Ascending aorta (tissue), 2 donors: ENCODE results near the gene LRRC57. TPM values are rescaled to one million over a fixed set of nuclear protein-coding genes. Genes with fewer than 3 reads are reported as not detected.

ENCODE experiments used
- DNase-seq, 2 donors: peaks; one replicate each; pipeline ENCODE4 v3.0.0-alpha.2; 2019; ENCODE audit warnings: low spot score in 2 of 2
- H3K27ac ChIP-seq, 2 donors: fragments of 200-600 bp; sonication (generic); one replicate each; pipeline ENCODE4 v1.5.1; 2016 to 2017; ENCODE audit warnings: mild to moderate bottlenecking in 1 of 2
- H3K27me3 ChIP-seq: fragments of 200-600 bp; sonication (generic); one replicate; pipeline ENCODE4 v1.5.1; 2017
- H3K36me3 ChIP-seq, 2 donors: fragments of 200-600 bp; sonication (generic); one replicate each; pipeline ENCODE4 v1.5.1; 2016
- H3K4me1 ChIP-seq, 2 donors: fragments of 200-600 bp; sonication (generic); one replicate each; pipeline ENCODE4 v1.5.1; 2016 to 2017; ENCODE audit warnings: mild to moderate bottlenecking in 1 of 2
- H3K4me3 ChIP-seq, 2 donors: fragments of 200-600 bp; sonication (generic); one replicate each; pipeline ENCODE4 v1.5.1; 2016 to 2017; ENCODE audit warnings: mild to moderate bottlenecking in 1 of 2
- H3K9me3 ChIP-seq, 2 donors: fragments of 200-600 bp; sonication (generic); one replicate each; pipeline ENCODE4 v1.5.1; 2016
- CTCF ChIP-seq, 3 experiments: fragments of 200-600 bp in 2 of 3; fragments of 450-650 bp in 1 of 3; sonication (generic) in 2 of 3; IDR thresholded peaks; one replicate each; pipeline ENCODE4 v1.5.1; 2016 to 2019; ENCODE audit warnings: antibody characterized with exemption in 3 of 3, mild to moderate bottlenecking in 1 of 3, moderate library complexity in 1 of 3
- intact Hi-C: fragments of 100-400 bp; cut with DNase I; formaldehyde crosslinking; loops from one replicate; pipeline ENCODE4 v1.15.1; 2023
- total RNA-seq: library from RNA; depleted of rRNA; stranded (reverse); fragments of >200 nt; gene quantifications from one replicate; pipeline ENCODE4 v1.1.0, GENCODE V29; 2016

LRRC57 gene
- total RNA-seq, 1 donor from 2014 or later: 1.6 TPM

DNA sequence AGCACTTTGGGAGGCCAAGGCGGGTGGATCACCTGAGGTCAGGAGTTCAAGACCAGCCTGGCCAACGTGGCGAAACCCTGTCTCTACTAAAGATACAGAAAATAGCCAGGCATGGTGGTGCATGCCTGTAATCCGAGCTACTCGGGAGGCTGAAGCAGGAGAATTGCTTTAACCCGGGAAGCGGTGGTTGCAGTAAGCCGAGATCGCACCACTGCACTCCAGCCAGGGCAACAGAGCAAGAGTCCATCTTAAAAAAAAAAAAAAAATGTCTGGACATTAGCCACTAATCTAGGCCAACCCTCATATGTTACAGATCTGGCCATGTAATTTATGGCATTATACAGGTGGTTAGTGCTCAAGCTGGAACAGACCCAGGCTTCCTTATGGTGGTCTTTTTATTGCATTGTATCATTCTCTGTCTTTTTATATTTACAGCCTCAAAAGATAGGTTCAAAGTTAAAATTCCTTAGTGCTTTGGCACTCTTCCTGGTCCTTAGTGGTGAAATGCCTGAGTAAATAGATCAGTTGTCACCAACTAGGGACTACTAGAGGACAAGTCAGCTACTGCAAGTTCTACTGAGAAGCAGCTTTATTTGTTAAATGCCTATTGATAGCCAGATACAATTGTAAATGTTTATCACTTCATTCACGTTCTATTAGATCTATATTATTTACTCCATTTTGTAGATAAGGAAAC, 42.8 kb upstream of the LRRC57 start:
- Histone ChIP-seq H3K27ac (peak overlapping the region in 1 of 2 donors; percentile 74), H3K27me3 (no peaks in the 10 kb centered on the region), H3K36me3 (peaks cover 0 to 6% of the 10 kb centered on the region in 2 donors), H3K4me3 (no peak overlapping the region), H3K9me3 (no peaks in the 10 kb centered on the region), H3K4me1 (peaks cover 0 to 11% of the 10 kb centered on the region in 2 donors)
- DNase-seq: peak in 1 of 2 donors; percentile 18
- intact Hi-C loops: no loop called here
- peak in 2 of 3 experiments; percentile 36 to 42 for TF ChIP-seq CTCF (IDR thresholded peaks at IDR 0.05)

GRCh38 chr15:42590619-42591237, 42.1 kb upstream of the LRRC57 start:
- intact Hi-C loops: no loop called here
- no peak overlapping the region for H3K27ac ChIP-seq
- DNase-seq: peak in 1 of 2 donors; percentile 13
- no peaks in the 10 kb centered on the region for H3K9me3 ChIP-seq
- TF ChIP-seq CTCF (IDR thresholded peaks at IDR 0.05): no peak
- H3K4me3 ChIP-seq: no peak overlapping the region
- H3K27me3 ChIP-seq: no peaks in the 10 kb centered on the region
- H3K36me3 ChIP-seq: peaks cover 2 to 12% of the 10 kb centered on the region in 2 donors
- peaks cover 0 to 5% of the 10 kb centered on the region in 2 donors for H3K4me1 ChIP-seq

GRCh38 chr15:42584031-42584765, 35.6 kb upstream of the LRRC57 start:
- Histone ChIP-seq H3K36me3 (peaks cover 2 to 12% of the 10 kb centered on the region in 2 donors), H3K27ac (peak overlapping the region; percentile 77 to 82), H3K9me3 (no peaks in the 10 kb centered on the region), H3K4me3 (peak overlapping the region in 1 of 2 donors; percentile 46), H3K27me3 (no peaks in the 10 kb centered on the region), H3K4me1 (peaks cover 5 to 38% of the 10 kb centered on the region in 2 donors)
- peak in 1 of 2 donors; percentile 50 for DNase-seq
- no peak for TF ChIP-seq CTCF (IDR thresholded peaks at IDR 0.05)
- intact Hi-C loops: no loop called here

DNA sequence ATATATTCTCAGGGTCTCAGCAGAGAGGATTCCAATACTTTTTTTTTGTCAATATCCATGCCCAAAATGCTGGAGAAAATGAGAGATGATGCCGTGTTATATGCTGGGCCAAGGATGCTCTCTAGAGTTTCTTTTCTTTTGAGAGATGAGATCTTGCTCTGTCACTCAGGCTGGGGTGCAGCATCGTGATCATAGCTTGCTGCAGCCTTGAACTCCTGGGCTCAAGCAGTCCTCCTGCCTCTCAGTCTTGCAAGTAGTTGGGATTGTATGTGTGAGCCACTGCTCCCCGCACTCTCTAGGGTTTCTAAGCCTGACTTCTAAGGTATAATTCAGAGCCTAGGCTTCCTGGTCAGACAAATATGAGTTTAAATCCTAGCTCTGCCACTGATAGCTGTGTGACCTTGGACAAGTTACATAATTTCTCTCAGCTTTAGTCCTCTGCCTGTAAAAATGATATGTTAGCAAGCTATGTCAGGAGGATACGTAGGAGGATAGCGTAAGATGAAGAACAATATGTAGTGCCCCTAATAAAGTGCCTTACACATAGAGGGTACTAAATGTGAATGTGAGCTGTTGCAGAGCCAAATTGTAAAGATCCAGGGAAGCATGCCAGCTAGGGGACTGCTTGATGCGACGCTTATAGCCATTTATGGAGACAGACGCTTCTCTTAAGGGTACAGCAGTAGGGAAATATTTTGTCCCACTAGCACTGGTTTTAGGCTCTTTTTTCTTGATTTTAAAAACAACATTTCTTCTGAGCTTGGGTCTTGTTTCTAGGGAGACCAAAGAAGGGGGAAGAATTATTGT, 34.2 kb upstream of the LRRC57 start:
- no peak for TF ChIP-seq CTCF (IDR thresholded peaks at IDR 0.05)
- Histone ChIP-seq H3K9me3 (no peaks in the 10 kb centered on the region), H3K4me3 (peak overlapping the region in 1 of 2 donors; percentile 46), H3K36me3 (peaks cover 2 to 12% of the 10 kb centered on the region in 2 donors), H3K4me1 (peaks cover 5 to 45% of the 10 kb centered on the region in 2 donors), H3K27ac (peak overlapping the region; percentile 77 to 82), H3K27me3 (no peaks in the 10 kb centered on the region)
- intact Hi-C loops: no loop called here
- DNase-seq: peak in 1 of 2 donors; percentile 50

GRCh38 chr15:42581272-42581730, 32.7 kb upstream of the LRRC57 start:
- H3K4me1 ChIP-seq: peaks cover 5 to 50% of the 10 kb centered on the region in 2 donors
- peak overlapping the region; percentile 77 to 82 for H3K27ac ChIP-seq
- intact Hi-C loops: no loop called here

More at GRCh38 chr15:42581272-42581730, 32.7 kb upstream of the LRRC57 start:
- TF ChIP-seq CTCF (IDR thresholded peaks at IDR 0.05): peak in 1 of 3 experiments; percentile 7
- Histone ChIP-seq H3K36me3 (peaks cover 2 to 5% of the 10 kb centered on the region in 2 donors), H3K27me3 (no peaks in the 10 kb centered on the region), H3K4me3 (peak overlapping the region; percentile 51 to 62), H3K9me3 (no peaks in the 10 kb centered on the region)
- peak; percentile 66 to 93 for DNase-seq
